Stomach (tissue), 9 donors: ENCODE data around the gene KCNJ14. TPM values are rescaled to one million over a fixed set of nuclear protein-coding genes. Genes with fewer than 3 reads are reported as not detected.

ENCODE experiments used
- DNase-seq, 2 donors: peaks; one replicate each; pipeline versions ENCODE4 v3.0.0 to v3.0.0-alpha.2; 2013 to 2019
- H3K27ac ChIP-seq, 5 donors: fragments of 200-600 bp in 4 of 5; sonication (generic) in 4 of 5; one replicate each; pipeline ENCODE4 v1.5.1; 2013 to 2019; ENCODE audit warnings: mild to moderate bottlenecking in 1 of 5, moderate library complexity in 1 of 5
- H3K27me3 ChIP-seq, 3 donors: fragments of 200-600 bp; sonication (generic); one replicate each; pipeline ENCODE4 v1.5.1; 2017 to 2019; ENCODE audit warnings: mixed run types in 1 of 3
- H3K36me3 ChIP-seq, 4 donors: fragments of 200-600 bp; sonication (generic); 1 replicate in 3 of 4; 2 replicates in 1 of 4; pipeline ENCODE4 v1.5.1; 2016 to 2019
- H3K4me1 ChIP-seq, 4 donors: fragments of 200-600 bp; sonication (generic); one replicate each; pipeline ENCODE4 v1.5.1; 2016 to 2019
- H3K4me3 ChIP-seq, 4 donors: fragments of 200-600 bp; sonication (generic) in 3 of 4; one replicate each; pipeline ENCODE4 v1.5.1; 2016 to 2019; ENCODE audit warnings: mild to moderate bottlenecking in 1 of 4
- H3K9me3 ChIP-seq, 4 donors: fragments of 200-600 bp; sonication (generic); one replicate each; pipeline ENCODE4 v1.5.1; 2016 to 2019
- CTCF ChIP-seq, 7 experiments: fragments of 450-650 bp in 4 of 7; fragments of 200-600 bp in 3 of 7; sonication (generic) in 3 of 7; IDR thresholded peaks; one replicate each; pipeline ENCODE4 v1.5.1; 2016 to 2019; ENCODE audit warnings: antibody characterized with exemption in 7 of 7, control low read depth in 2 of 7, mild to moderate bottlenecking in 1 of 7
- EP300 ChIP-seq: sonication (generic); formaldehyde crosslinking; IDR thresholded peaks from one replicate; pipeline ENCODE4 v1.6.1; 2017; ENCODE audit warnings: antibody characterized with exemption
- POLR2A ChIP-seq, 4 donors: fragments of 450-650 bp; IDR thresholded peaks; one replicate each; pipeline ENCODE4 v1.6.1; 2016; ENCODE audit warnings: antibody characterized with exemption in 4 of 4, control low read depth in 2 of 4, mild to moderate bottlenecking in 1 of 4, moderate library complexity in 1 of 4
- POLR2AphosphoS5 ChIP-seq, 3 donors: sonication (generic); formaldehyde crosslinking; IDR thresholded peaks; one replicate each; pipeline ENCODE4 v1.6.1; 2016; ENCODE audit warnings: antibody characterized with exemption in 3 of 3
- WGBS, 5 donors: extraction: QIAGEN DNeasy Blood & Tissue Kit in 3 of 5; methylation state at CpG; one replicate each; pipeline versions ENCODE4 v1.1.5 to v1.1.7; 2013 to 2018; 5-methylcytosine and 5-hydroxymethylcytosine counted together
- intact Hi-C: fragments of 100-400 bp; cut with DNase I; formaldehyde crosslinking; loops from one replicate; pipeline ENCODE4 v1.15.1; 2023; ENCODE audit warnings: low total_unique reads
- polyA plus RNA-seq, 3 donors: library from polyadenylated mRNA; stranded (reverse); fragments of 200-250 nt; gene quantifications; one replicate each; pipeline ENCODE4 v1.2.3, GENCODE V29; 2013
- total RNA-seq, 5 donors: library from RNA; depleted of rRNA; stranded (reverse); fragments of >200 nt; gene quantifications; one replicate each; pipeline versions ENCODE4 v1.1.0 to v1.2.3, GENCODE V29; 2014 to 2016
- donor health status: healthy with polysubstance abuse.
- donor health status: Bipolar disorder and iron deficiency.
- donor health status: healthy.

Gene KCNJ14
- total and polyA plus RNA-seq, 8 donors, result 0.19 to 4.6 (median 0.92) TPM; not detected in 3

- 25 to 47% (median 37%) methylated on average over 19 of the region's 19 CpGs for WGBS, 5 donors
- DNase-seq, result no peak
- Histone ChIP-seq H3K4me1 (peaks cover 20 to 39% (median 31%) of the 10 kb centered on the region in 4 donors), H3K36me3 (no peaks in the 10 kb centered on the region), H3K9me3 (no peaks in the 10 kb centered on the region), H3K27me3 (peaks cover 17 to 47% (median 27%) of the 10 kb centered on the region in 3 donors), H3K4me3 (peak overlapping the region; percentile 53 to 82 (median 56)), H3K27ac (no peak overlapping the region)
- intact Hi-C loops, result no loop called here
- TF ChIP-seq POLR2A (IDR thresholded peaks at IDR 0.05) (peak in 1 of 4 donors; percentile 7), EP300 (no peak), CTCF (IDR thresholded peaks at IDR 0.05) (peak in 1 of 7 experiments; percentile 14), POLR2AphosphoS5 (IDR thresholded peaks at IDR 0.05) (no peak)
Measured at GRCh38 chr19:48512504-48513288, 57.3 kb downstream of the KCNJ14 start.

GRCh38 chr19:48513289-48514122 is 58.1 kb downstream of the KCNJ14 start:
- Histone ChIP-seq H3K4me1 (peaks cover 20 to 39% (median 31%) of the 10 kb centered on the region in 4 donors), H3K36me3 (no peaks in the 10 kb centered on the region), H3K9me3 (no peaks in the 10 kb centered on the region), H3K27me3 (peaks cover 17 to 47% (median 27%) of the 10 kb centered on the region in 3 donors), H3K27ac (peak overlapping the region; percentile 26 to 68 (median 41)), H3K4me3 (peak overlapping the region; percentile 53 to 82 (median 56))
- peak; percentile 72 to 91 for DNase-seq
- TF ChIP-seq EP300 (no peak), POLR2AphosphoS5 (IDR thresholded peaks at IDR 0.05) (peak in 1 of 3 donors; percentile 8), POLR2A (IDR thresholded peaks at IDR 0.05) (no peak), CTCF (IDR thresholded peaks at IDR 0.05) (no peak)
- intact Hi-C loops, result no loop called here
- WGBS, 5 donors, result 2 to 3% (median 3%) methylated on average over 42 to 54 of the region's 54 CpGs

DNA sequence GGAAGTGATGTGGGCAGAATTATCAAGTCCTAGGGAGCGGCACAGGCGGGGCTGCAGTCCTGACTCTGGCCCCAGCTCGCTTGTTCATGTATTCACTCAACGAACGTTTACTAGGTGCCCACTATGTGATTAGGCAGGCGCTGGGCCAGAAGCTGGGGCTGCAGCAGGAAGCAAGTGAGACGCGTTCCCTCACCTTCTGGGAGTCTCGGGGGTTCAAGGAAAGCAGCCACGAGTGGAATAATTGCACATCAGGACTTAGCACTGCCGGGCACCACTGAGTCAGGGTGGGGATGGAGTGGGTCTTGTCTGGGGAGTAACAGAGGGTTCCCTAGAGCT is 58.7 kb downstream of the KCNJ14 start:
- H3K4me1 ChIP-seq, result peaks cover 20 to 39% (median 31%) of the 10 kb centered on the region in 4 donors
- intact Hi-C loops, result no loop called here
- H3K9me3 ChIP-seq, result no peaks in the 10 kb centered on the region
- TF ChIP-seq POLR2AphosphoS5 (IDR thresholded peaks at IDR 0.05), result no peak
- TF ChIP-seq CTCF (IDR thresholded peaks at IDR 0.05), result no peak
- no peak for TF ChIP-seq POLR2A (IDR thresholded peaks at IDR 0.05)
- TF ChIP-seq EP300, result no peak
- DNase-seq, result no peak
- peak overlapping the region in 3 of 4 donors; percentile 55 to 82 (median 58) for H3K4me3 ChIP-seq
- no peak overlapping the region for H3K27ac ChIP-seq
- 33 to 40% (median 38%) methylated on average over 10 to 11 of the region's 11 CpGs for WGBS, 5 donors
- no peaks in the 10 kb centered on the region for H3K36me3 ChIP-seq
- H3K27me3 ChIP-seq, result peaks cover 17 to 46% (median 27%) of the 10 kb centered on the region in 3 donors

DNA sequence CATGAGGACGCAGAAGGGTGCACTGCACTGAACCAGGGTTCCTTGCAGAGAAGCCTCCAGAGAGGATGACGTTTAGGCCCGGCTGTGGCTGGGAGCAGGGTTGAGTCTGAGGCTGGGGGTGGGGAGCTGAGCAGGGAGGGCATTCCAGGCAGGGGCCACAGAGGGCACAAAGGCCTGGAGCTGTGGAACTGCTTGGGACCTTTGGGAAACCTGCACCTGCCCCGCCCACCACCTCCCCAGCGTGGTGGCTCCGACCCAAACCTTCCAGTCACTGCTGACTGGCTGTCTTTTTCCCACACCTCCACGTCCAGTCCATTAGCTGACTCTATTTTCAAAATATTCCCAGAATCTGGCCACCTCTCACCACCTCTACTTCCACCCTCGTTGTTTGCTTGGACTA is 61.2 kb downstream of the KCNJ14 start:
- Histone ChIP-seq H3K4me1 (peaks cover 12 to 26% (median 17%) of the 10 kb centered on the region in 4 donors), H3K9me3 (no peaks in the 10 kb centered on the region), H3K36me3 (no peaks in the 10 kb centered on the region), H3K27ac (no peak overlapping the region), H3K27me3 (peaks cover 12 to 24% (median 21%) of the 10 kb centered on the region in 3 donors), H3K4me3 (no peak overlapping the region)
- DNase-seq, result no peak
- WGBS, 5 donors, result 52 to 65% (median 57%) methylated on average over 6 to 8 of the region's 8 CpGs
- TF ChIP-seq CTCF (IDR thresholded peaks at IDR 0.05) (no peak), POLR2AphosphoS5 (IDR thresholded peaks at IDR 0.05) (no peak), POLR2A (IDR thresholded peaks at IDR 0.05) (no peak), EP300 (no peak)
- intact Hi-C loops, result no loop called here
